GM12875 (cell line): ENCODE results near the gene CSH2.
"Not testable (repeated sequence)": the region's sequence is repeated elsewhere in the genome, so short reads cannot be mapped to it uniquely, and the experiment has no call there.

Source experiments
- H3K4me3 ChIP-seq: one replicate; pipeline ENCODE4 v1.5.1; 2011; ENCODE audit warnings: low read depth, low read length, control low read depth
- CTCF ChIP-seq: IDR thresholded peaks from 2 replicates; pipeline ENCODE4 v1.5.1; 2011; ENCODE audit warnings: low read depth, mild to moderate bottlenecking, control low read depth, inconsistent platforms, low read length, moderate library complexity, borderline replicate concordance; ENCODE audit not compliant: insufficient read depth

Gene CSH2

GRCh38 chr17:63914471-63914870 lies 41.0 kb upstream of the CSH2 start:
- no peak for TF ChIP-seq CTCF
- no peak overlapping the region for H3K4me3 ChIP-seq

- TF ChIP-seq CTCF = peak; percentile 74
- H3K4me3 ChIP-seq = no peak overlapping the region
Measured at GRCh38 chr17:63911657-63912100, 38.2 kb upstream of the CSH2 start.

- H3K4me3 ChIP-seq = no peak within 1 kb of the TSS
- no peak for TF ChIP-seq CTCF
Measured at GRCh38 chr17:63911041-63911635, 37.7 kb upstream of the CSH2 start, which contains the start of gene CSHL1. CSHL1 (minus strand) TSS chr17:63911258; CDS start chr17:63911196, 62 bp downstream.

- no peak overlapping the region for H3K4me3 ChIP-seq
- no peak for TF ChIP-seq CTCF
Measured at GRCh38 chr17:63910096-63910495, 36.6 kb upstream of the CSH2 start.

- not testable (repeated sequence) for H3K4me3 ChIP-seq
Measured at GRCh38 chr17:63909586-63909985, 36.1 kb upstream of the CSH2 start.

- not testable (repeated sequence) for H3K4me3 ChIP-seq
Measured at GRCh38 chr17:63907161-63907778, 33.8 kb upstream of the CSH2 start.

GRCh38 chr17:63904796-63905195 lies 31.3 kb upstream of the CSH2 start:
- not testable (repeated sequence) for H3K4me3 ChIP-seq

GRCh38 chr17:63903787-63904201 lies 30.3 kb upstream of the CSH2 start:
- TF ChIP-seq CTCF = peak; percentile 8; the same call in 1 of the 2 replicates
- H3K4me3 ChIP-seq = not testable (repeated sequence)

- H3K4me3 ChIP-seq = not testable (repeated sequence)
Measured at GRCh38 chr17:63901971-63902370, 28.5 kb upstream of the CSH2 start.

- H3K4me3 ChIP-seq = not testable (repeated sequence)
Measured at GRCh38 chr17:63898899-63899798, 25.7 kb upstream of the CSH2 start.

- not testable (repeated sequence) for H3K4me3 ChIP-seq
Measured at GRCh38 chr17:63896524-63897354, 23.3 kb upstream of the CSH2 start, which contains the start of gene CSH1. CSH1 (minus strand) TSS chr17:63896574; CDS start chr17:63896511, 63 bp downstream.

GRCh38 chr17:63894821-63895220 lies 21.3 kb upstream of the CSH2 start:
- H3K4me3 ChIP-seq = not testable (repeated sequence)
